ENCODE data around the gene FARSA.
"Not testable (repeated sequence)": the region's sequence is repeated elsewhere in the genome, so short reads cannot be mapped to it uniquely, and the experiment has no call there.

GRCh38 chr19:12976109-12976508 lies 42.6 kb upstream of the FARSA start:
- TF ChIP-seq CTCF, POLR2A (IDR thresholded peaks at IDR 0.05): not testable (repeated sequence)
